Endothelial cell of umbilical vein (primary cell): Measurements from ENCODE around the gene ADAMTSL2. TPM values are rescaled to one million over a fixed set of nuclear protein-coding genes. Genes with fewer than 3 reads are reported as not detected.

Experiments
- BruUV-seq: library from RNA; stranded (reverse); fragments of 400-500 nt; replicated peaks from 2 replicates; lab custom pipeline; 2021; lab: Mats Ljungman, UMichigan
- CTCF ChIA-PET: fragments of 300-600, 350-600 bp; sonication (Branson Sonifier 250); formaldehyde crosslinking; loops from one replicate; lab custom pipeline; 2021; ENCODE audit warnings: antibody characterized with exemption, inconsistent platforms; lab: Charles Lee
- POLR2A ChIA-PET: fragments of 300-600, 350-600 bp; sonication (Branson Sonifier 250); formaldehyde crosslinking; loops from one replicate; lab custom pipeline; 2021; ENCODE audit warnings: antibody characterized with exemption, inconsistent platforms; lab: Charles Lee
- DNase-seq: peaks from one replicate; pipeline ENCODE4 v3.0.0-alpha.2; 2011; ENCODE audit warnings: low read depth, low spot score
- FAIRE-seq: peaks from 2 replicates; lab custom pipeline; 2011; peaks lifted over from hg19 to GRCh38; lab: Jason Lieb, UNC
- H2AFZ ChIP-seq: 2 replicates; pipeline ENCODE4 v1.6.0; 2012; ENCODE audit warnings: low read depth, low read length, control low read depth, inconsistent platforms
- H3K27ac ChIP-seq: 2 replicates; pipeline ENCODE4 v1.5.1; 2011; ENCODE audit warnings: low read depth, mild to moderate bottlenecking, control low read depth, low read length, moderate library complexity; ENCODE audit not compliant: insufficient read depth
- H3K27me3 ChIP-seq, 2 experiments: 2 replicates each; pipeline versions ENCODE4 v1.6.0 to v1.6.1; 2011; ENCODE audit warnings: low read length in 2 of 2, mixed read lengths in 1 of 2; ENCODE audit not compliant: control insufficient read depth in 2 of 2, insufficient read depth in 2 of 2
- H3K36me3 ChIP-seq, 2 experiments: 2 replicates in 1 of 2; 3 replicates in 1 of 2; pipeline ENCODE4 v1.5.1; 2011; ENCODE audit warnings: low read length in 2 of 2, mild to moderate bottlenecking in 1 of 2, moderate library complexity in 1 of 2; ENCODE audit not compliant: control insufficient read depth in 2 of 2, insufficient read depth in 2 of 2; ENCODE audit errors: extremely low read depth in 1 of 2
- H3K4me1 ChIP-seq: 3 replicates; pipeline ENCODE4 v1.5.1; 2011; ENCODE audit warnings: mild to moderate bottlenecking, low read length; ENCODE audit not compliant: control insufficient read depth, insufficient read depth; ENCODE audit errors: extremely low read depth
- H3K4me2 ChIP-seq: 2 replicates; pipeline ENCODE4 v1.6.1; 2011; ENCODE audit warnings: low read length, control low read depth, mixed read lengths; ENCODE audit not compliant: insufficient read depth
- H3K4me3 ChIP-seq, 3 experiments: fragments of 200-600 bp in 1 of 3; sonication (generic), shearing (Covaris generic) in 1 of 3; replicated peaks in 1 of 3; 2 replicates each; pipeline ENCODE4 v1.5.1; 2011 to 2016; ENCODE audit warnings: control low read depth in 3 of 3, low read length in 3 of 3, mild to moderate bottlenecking in 2 of 3, inconsistent platforms in 1 of 3, low read depth in 1 of 3, moderate library complexity in 1 of 3; ENCODE audit not compliant: insufficient read depth in 1 of 3
- H3K79me2 ChIP-seq: 2 replicates; pipeline ENCODE4 v1.6.0; 2012; ENCODE audit warnings: low read length, inconsistent platforms; ENCODE audit not compliant: control insufficient read depth, insufficient read depth
- H3K9ac ChIP-seq: replicated peaks from 2 replicates; pipeline ENCODE3; 2011; ENCODE audit warnings: low read length, control low read depth; ENCODE audit not compliant: insufficient read depth; ENCODE audit errors: extremely low read depth
- H3K9me1 ChIP-seq: replicated peaks from 3 replicates; pipeline ENCODE4 v1.6.0; 2011; ENCODE audit warnings: mild to moderate bottlenecking, low read length; ENCODE audit not compliant: control insufficient read depth, insufficient read depth; ENCODE audit errors: extremely low read depth
- H3K9me3 ChIP-seq: replicated peaks from 2 replicates; pipeline ENCODE4 v1.5.1; 2012; ENCODE audit warnings: low read length, inconsistent platforms; ENCODE audit not compliant: control insufficient read depth, insufficient read depth
- H4K20me1 ChIP-seq: replicated peaks from 2 replicates; pipeline ENCODE3; 2011; ENCODE audit warnings: mild to moderate bottlenecking, low read length; ENCODE audit not compliant: control insufficient read depth, insufficient read depth; ENCODE audit errors: extremely low read depth
- CTCF ChIP-seq, 2 donors: IDR thresholded peaks; 1 replicate in 1 of 2; 2 replicates in 1 of 2; pipeline ENCODE4 v1.5.1; 2011; ENCODE audit warnings: low read length in 2 of 2, mild to moderate bottlenecking in 2 of 2, moderate library complexity in 2 of 2, control low read depth in 1 of 2, inconsistent platforms in 1 of 2, low read depth in 1 of 2; ENCODE audit not compliant: insufficient read depth in 1 of 2; ENCODE audit errors: extremely low read depth in 1 of 2
- EZH2 ChIP-seq: IDR thresholded peaks from 2 replicates; pipeline ENCODE4 v1.6.1; 2012; ENCODE audit warnings: borderline replicate concordance, low read depth, mild to moderate bottlenecking, moderate library complexity, low read length, inconsistent platforms; ENCODE audit not compliant: severe bottlenecking
- FOS ChIP-seq: IDR thresholded peaks from 2 replicates; pipeline ENCODE4 v1.6.1; 2011; ENCODE audit warnings: mild to moderate bottlenecking, low read length, moderate library complexity, borderline replicate concordance; ENCODE audit not compliant: insufficient read depth
- GATA2 ChIP-seq: IDR thresholded peaks from 2 replicates; pipeline ENCODE4 v1.7.0; 2011; ENCODE audit warnings: low read depth, mild to moderate bottlenecking, moderate library complexity, mixed read lengths, low read length; ENCODE audit not compliant: insufficient read length, insufficient read depth
- JUN ChIP-seq: IDR thresholded peaks from 2 replicates; pipeline ENCODE4 v1.6.1; 2011; ENCODE audit warnings: borderline replicate concordance, low read depth; ENCODE audit not compliant: insufficient read length, insufficient read depth
- MYC ChIP-seq: IDR thresholded peaks from one replicate; pipeline ENCODE4 v1.6.1; 2011; ENCODE audit warnings: mild to moderate bottlenecking, low read depth, low read length
- POLR2A ChIP-seq: IDR thresholded peaks from 2 replicates; pipeline ENCODE4 v1.6.1; 2012; ENCODE audit warnings: low read depth, mild to moderate bottlenecking, control low read depth, low read length
- POLR2AphosphoS5 ChIP-seq: IDR thresholded peaks from 2 replicates; pipeline ENCODE4 v1.6.1; 2012; ENCODE audit warnings: low read depth, mild to moderate bottlenecking, control low read depth, low read length, moderate library complexity; ENCODE audit not compliant: insufficient read depth
- dilution Hi-C: fragments of 300-500 bp; cut with MboI; formaldehyde crosslinking; loops from one replicate; pipeline ENCODE4 v1.15.0; 2019; ENCODE audit warnings: low sequenced_read_pairs; ENCODE audit not compliant: extremely low pct_ligation_motif_present
- intact Hi-C: fragments of 100-400 bp; cut with micrococcal nuclease; formaldehyde crosslinking; loops from one replicate; pipeline ENCODE4 v1.10.0; 2022
- polyA plus RNA-seq, 4 experiments: library from polyadenylated mRNA; depleted of rRNA in 3 of 4; stranded (reverse) in 3 of 4; unstranded in 1 of 4; fragments of >200 nt; gene quantifications; 2 replicates each; pipeline versions ENCODE4 v1.2.1 to v1.2.3, GENCODE V29; 2011 to 2012; ENCODE audit warnings: missing spikeins in 1 of 4
- total RNA-seq: library from RNA; stranded (reverse); gene quantifications from 2 replicates; pipeline ENCODE4 v1.2.3, GENCODE V29; 2021
- TF ChIP-seq, protein P1 (sequence below): IDR thresholded peaks from 2 replicates; pipeline ENCODE4 v1.6.1; 2011; ENCODE audit not compliant: insufficient read depth, insufficient read length

ADAMTSL2 gene
- total and polyA plus RNA-seq, 2 donors (not counting 3 experiments of a cell fraction or from before 2014, with no cell fraction given): not detected

DNA sequence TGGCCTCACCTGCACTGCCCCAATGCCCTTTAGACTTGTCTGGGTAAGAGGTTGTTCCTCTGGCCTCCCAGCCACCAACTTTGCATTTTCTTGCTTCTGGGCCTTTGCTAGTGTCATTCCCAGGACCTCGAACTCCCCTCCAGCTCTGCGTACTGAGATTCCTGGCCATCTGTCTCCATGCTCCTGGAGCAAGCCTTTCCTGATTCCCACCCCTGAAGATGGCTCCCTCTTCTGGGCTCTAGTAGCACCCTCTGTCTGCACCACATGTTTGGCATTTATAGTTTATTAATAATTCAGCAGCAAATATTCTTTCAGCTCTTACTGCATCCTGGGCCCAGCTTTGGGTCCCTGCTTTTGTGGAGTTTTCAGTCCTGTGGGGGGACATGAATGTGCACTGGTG, 59.8 kb downstream of the ADAMTSL2 start:
- CTCF ChIA-PET: no interaction called here
- no TSS peak for BruUV-seq
- POLR2A ChIA-PET: no interaction called here
- no peaks in the 10 kb centered on the region for H3K9me1 ChIP-seq
- H3K4me2 ChIP-seq: no peak overlapping the region
- peaks cover 1% of the 10 kb centered on the region for H3K9me3 ChIP-seq
- no peak for FAIRE-seq
- no peak overlapping the region for H3K27ac ChIP-seq
- no peak overlapping the region for H3K9ac ChIP-seq
- no peaks in the 10 kb centered on the region for H3K27me3 ChIP-seq
- TF ChIP-seq POLR2AphosphoS5 (no peak), EZH2 (no peak), POLR2A (no peak), JUN (no peak), FOS (no peak), MYC (no peak), GATA2 (no peak), CTCF (IDR thresholded peaks at IDR 0.05; ENCODE audit: extremely low read depth in 1 of 2, insufficient read depth in 1 of 2, low read depth in 1 of 2, low read length in 2 of 2) (no peak)
- TF ChIP-seq, protein P1, sequence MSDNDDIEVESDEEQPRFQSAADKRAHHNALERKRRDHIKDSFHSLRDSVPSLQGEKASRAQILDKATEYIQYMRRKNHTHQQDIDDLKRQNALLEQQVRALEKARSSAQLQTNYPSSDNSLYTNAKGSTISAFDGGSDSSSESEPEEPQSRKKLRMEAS: no peak
- H3K79me2 ChIP-seq: no peaks in the 10 kb centered on the region
- no peak for DNase-seq
- H3K36me3 ChIP-seq: no peaks in the 10 kb centered on the region
- dilution Hi-C loops: no loop called here
- H3K4me3 ChIP-seq: no peak overlapping the region
- H2AFZ ChIP-seq: no peak overlapping the region
- no peaks in the 10 kb centered on the region for H3K4me1 ChIP-seq
- intact Hi-C loops: no loop called here
- H4K20me1 ChIP-seq: no peaks in the 10 kb centered on the region
